PC-3 (cell line): ENCODE data around the gene PLAC9.

Experiments
- EZH2 ChIP-seq: fragments of 300-600 bp; sonication (generic); IDR thresholded peaks from one replicate; pipeline ENCODE4 v1.6.1; 2017; ENCODE audit warnings: antibody characterized with exemption, mild to moderate bottlenecking, low read length; ENCODE audit not compliant: unreplicated experiment
- EZH2phosphoT487 ChIP-seq: fragments of 300-600 bp; sonication (generic); IDR thresholded peaks from 2 replicates; pipeline ENCODE4 v1.6.1; 2018; ENCODE audit warnings: mild to moderate bottlenecking, antibody characterized with exemption, low read length, borderline replicate concordance
- TF ChIP-seq, protein P1 (sequence below): fragments of 300-600 bp; sonication (generic); conservative IDR thresholded peaks from 2 replicates; pipeline ENCODE4 v1.5.1; 2017; ENCODE audit warnings: antibody characterized with exemption, low read depth, mild to moderate bottlenecking, low read length

DNA sequence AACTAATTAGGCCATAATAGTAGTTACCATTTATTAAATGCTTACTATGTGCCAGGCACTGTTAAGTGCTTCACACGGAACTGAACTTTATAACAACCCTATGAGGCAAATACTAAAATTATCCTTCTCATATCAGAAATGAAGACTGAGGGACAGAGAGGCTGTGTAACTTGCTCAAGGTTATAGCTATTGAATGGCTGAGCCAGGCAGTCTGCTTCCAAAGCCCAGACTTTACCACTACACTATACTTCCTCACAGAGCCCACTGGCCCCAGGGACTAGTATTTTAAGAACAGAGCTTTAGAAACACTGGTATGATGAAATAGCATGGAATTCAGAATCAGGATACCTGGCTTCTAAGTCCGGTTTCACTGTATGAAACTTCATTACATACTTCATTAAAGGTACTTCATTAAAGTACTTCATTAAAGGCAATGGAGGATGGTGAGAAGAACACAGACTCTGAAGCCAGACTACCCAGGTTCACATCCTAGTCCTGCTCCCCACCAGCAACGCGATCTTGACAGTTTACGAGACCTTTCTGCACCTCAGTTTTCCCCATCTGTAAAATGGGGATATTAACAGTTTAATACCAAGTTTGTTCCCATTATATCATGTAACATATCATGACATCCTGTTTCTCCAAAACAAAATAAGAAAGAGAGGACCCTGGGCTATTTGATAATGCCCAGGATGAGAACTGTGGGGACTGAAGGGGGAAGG lies 53.2 kb downstream of the PLAC9 start:
- TF ChIP-seq, protein P1, sequence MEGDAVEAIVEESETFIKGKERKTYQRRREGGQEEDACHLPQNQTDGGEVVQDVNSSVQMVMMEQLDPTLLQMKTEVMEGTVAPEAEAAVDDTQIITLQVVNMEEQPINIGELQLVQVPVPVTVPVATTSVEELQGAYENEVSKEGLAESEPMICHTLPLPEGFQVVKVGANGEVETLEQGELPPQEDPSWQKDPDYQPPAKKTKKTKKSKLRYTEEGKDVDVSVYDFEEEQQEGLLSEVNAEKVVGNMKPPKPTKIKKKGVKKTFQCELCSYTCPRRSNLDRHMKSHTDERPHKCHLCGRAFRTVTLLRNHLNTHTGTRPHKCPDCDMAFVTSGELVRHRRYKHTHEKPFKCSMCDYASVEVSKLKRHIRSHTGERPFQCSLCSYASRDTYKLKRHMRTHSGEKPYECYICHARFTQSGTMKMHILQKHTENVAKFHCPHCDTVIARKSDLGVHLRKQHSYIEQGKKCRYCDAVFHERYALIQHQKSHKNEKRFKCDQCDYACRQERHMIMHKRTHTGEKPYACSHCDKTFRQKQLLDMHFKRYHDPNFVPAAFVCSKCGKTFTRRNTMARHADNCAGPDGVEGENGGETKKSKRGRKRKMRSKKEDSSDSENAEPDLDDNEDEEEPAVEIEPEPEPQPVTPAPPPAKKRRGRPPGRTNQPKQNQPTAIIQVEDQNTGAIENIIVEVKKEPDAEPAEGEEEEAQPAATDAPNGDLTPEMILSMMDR, result no peak
- TF ChIP-seq EZH2phosphoT487 (no peak), EZH2 (no peak)
